KBM-7 (cell line): ENCODE data around the gene ANKRD13A.

Source experiments
- DNase-seq: peaks from one replicate; pipeline ENCODE4 v3.0.0-alpha.2; 2015
- in situ Hi-C: fragments of 300-500 bp; cut with MboI; formaldehyde crosslinking; loops from 2 replicates; pipeline ENCODE4 v1.14.3; 2020; ENCODE audit warnings: low sequenced_read_pairs, low pct_unique_long_range_greater_than_20kb, mixed read lengths

The ANKRD13A gene

GRCh38 chr12:109998904-109999648, at the start of gene ANKRD13A:
Gene ANKRD13A, plus strand, starts transcription at chr12:109999430. Its CDS starts 259 bp downstream, at chr12:109999689.
- peak; percentile 97 for DNase-seq
- in situ Hi-C loops: no loop called here

- in situ Hi-C loops: no loop called here
- no peak for DNase-seq
Measured at GRCh38 chr12:109950625-109951024, 48.6 kb upstream of the ANKRD13A start.

- DNase-seq: no peak
- in situ Hi-C loops: no loop called here
Measured at GRCh38 chr12:109951136-109951535, 48.1 kb upstream of the ANKRD13A start.

DNA sequence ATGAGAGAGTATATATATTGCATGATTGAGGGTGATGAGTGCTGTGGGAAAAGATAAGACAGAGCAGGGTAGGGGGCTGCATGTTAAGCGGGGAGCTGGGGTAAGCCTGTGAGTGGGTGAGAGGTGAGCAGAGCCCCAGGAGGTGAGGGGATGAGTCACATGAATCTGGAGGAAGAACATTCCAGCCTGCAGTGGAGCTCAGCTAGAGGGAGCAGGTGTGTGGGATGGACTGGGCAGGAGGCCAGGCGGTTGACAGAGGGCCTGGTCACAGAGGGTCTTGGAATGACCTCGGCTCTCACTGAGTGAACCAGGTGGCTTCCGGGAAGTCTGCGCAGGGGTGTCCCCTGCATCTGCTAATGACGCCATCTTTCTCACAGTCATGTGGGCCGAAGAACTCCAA, 47.5 kb upstream of the ANKRD13A start:
- no peak for DNase-seq
- in situ Hi-C loops: no loop called here

- no peak for DNase-seq
- in situ Hi-C loops: no loop called here
Measured at GRCh38 chr12:109952160-109952858, 46.9 kb upstream of the ANKRD13A start.

DNA sequence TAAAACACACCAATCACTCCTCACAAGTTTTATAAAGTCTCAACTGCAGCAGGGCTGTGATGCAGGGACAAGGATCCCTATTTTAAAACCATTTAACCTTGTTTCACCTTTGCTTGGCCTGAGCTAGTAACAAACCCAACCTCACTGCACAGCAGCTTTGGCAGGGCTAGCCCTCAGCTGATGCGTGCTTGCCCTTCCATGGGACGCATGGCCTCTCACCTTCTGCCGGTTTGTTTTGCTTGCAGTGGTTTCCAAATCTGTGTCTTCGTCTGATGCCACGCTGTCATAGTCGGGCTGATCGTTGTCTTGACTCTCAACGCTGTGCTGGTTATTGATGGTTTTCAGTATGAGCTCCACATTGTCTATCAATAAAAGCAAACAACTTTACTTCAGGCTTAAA, 46.4 kb upstream of the ANKRD13A start:
- DNase-seq: no peak
- in situ Hi-C loops: no loop called here

DNA sequence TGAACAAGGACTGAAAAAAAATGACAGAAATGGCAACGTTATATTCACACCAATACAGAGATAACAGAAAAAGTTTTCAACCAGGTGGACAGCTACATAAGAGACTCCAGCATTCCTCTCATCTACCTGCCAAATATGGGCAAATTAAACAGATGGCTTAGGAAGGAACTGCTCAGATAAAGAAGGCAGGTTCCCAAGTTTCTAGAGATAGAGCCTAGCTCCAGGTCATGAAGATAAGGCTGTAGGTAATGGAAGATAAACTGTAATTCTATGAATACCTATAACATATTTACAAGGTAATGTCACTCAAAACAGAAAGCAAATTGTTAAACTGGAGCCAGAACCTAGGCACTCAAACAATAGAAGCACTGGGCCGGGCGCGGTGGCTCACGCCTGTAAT, 45.6 kb upstream of the ANKRD13A start:
- in situ Hi-C loops: no loop called here
- no peak for DNase-seq

DNA sequence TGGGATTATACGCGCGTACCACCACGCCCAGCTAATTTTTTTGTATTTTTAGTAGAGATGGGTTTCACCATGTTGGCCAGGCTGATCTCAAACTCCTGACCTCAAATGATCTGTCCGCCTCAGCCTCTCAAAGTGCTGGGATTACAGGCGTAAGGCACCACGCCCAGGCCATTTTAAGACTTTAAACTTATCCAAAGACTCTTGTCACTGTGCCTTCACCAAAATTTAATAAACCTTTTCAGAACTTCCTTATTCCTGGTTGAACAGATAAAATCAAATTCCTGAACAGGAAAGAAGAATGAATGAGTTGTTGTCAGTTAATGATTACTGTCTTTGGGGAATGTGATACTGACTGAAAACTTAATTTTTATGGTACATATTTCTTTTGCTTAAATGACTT, 40.9 kb upstream of the ANKRD13A start:
- DNase-seq: no peak
- in situ Hi-C loops: no loop called here

DNA sequence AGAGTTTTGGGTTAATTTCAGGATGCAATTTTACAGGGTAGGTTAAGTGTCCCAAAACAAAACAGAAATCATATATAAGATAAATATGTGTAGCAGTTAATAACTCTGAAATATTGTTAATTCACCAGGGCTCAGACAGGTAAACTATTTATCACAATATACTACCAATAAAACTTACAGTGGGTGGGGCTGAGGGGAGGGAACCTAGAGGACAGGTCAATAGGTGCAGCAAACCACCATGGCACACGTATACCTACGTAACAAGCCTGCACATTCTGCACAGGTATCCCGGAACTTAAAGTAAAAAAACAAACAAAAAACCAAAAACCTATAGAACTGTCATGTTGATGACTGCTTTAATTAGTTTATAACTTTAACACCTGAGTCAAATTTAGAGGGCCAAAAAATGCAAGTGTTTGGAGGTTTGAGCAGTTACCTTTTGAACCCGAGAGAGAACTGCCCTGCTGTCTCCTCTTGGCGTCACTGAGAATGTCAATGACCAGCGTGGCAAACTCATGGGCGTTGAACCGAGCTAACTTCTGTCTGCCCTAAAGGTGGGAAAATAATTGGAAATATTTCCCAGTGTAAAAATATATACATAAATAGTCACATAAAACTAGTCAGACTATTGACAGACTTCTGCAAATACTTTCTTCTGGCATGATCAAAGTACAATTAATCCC, 39.7 kb upstream of the ANKRD13A start:
- no peak for DNase-seq
- in situ Hi-C loops: no loop called here

DNA sequence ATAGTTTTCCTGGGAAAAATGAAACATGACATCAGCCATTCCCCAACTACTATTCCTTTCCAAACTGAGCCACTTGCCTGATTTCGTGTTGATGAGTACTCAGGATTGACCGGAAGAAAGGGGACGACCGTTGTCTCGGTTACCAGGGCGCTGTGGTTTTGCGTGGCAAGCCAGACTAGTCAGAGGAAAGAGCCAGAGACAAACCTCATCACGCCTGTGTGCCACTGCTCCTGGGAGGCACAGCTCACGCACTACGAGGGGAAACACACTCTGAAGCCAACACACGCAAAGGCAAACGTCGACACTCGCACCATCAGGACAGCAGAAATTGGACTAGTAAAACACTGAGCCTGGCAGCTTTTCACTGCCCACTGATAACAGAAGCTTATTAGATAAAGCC, 38.0 kb upstream of the ANKRD13A start:
- in situ Hi-C loops: no loop called here
- no peak for DNase-seq

DNA sequence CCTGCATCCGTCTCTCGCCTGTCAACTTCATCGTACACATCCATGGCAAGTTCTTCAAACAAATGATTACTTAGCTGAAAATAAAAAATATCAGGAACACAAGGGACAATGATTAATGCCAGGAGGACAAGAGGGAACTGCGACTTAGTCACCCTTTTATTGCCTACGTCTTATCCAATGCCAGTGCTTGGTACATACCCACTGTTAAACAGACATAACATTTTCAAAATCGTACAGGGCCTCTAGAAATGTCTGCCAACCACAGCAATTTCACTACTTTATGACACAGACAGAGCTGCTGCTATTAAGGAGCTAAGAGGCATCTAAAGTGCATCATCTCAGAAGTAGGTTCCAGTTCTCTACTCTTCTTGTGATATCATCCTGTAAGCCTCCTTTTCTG, 37.6 kb upstream of the ANKRD13A start:
- in situ Hi-C loops: no loop called here
- DNase-seq: no peak

DNA sequence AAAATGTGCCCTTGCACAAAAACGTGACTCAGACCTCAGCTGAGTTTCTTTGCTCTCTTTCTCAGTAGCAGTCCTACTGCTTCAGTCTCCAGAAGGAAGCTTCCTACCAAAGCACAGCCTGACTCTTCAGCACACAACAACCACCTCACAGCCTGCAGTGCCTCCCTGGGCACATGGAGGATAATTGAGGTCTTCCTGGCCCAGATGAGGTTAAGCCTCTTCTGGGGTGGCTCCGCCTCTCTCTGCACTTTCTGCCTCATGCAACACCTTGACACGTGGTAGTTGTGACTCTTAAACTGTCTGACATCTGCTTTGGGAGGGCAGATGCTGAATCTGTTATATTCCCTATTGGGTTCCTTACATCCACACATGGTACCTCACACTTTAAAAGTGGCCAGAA, 36.8 kb upstream of the ANKRD13A start:
- in situ Hi-C loops: no loop called here

DNA sequence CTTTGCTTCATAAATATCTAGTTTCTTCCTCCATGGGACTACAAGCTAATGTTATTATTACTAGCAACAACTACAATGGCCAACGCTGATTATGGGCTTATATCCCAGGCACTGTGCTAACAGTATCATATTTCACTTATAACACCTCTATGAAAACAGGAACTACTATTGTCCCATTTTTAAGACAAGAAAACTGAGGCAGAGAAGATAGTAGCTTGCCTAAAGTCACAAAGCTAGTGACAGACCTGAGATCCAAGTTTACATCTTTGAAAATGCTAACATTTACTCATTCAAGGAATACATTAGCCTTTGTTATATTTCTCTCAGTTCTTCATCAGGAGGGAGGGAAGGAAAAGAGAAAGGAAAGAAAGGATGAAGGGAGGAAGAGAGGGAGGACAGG, 35.9 kb upstream of the ANKRD13A start:
- DNase-seq: no peak
- in situ Hi-C loops: no loop called here

More for the DNA sequence above, 36.8 kb upstream of the ANKRD13A start:
- no peak for DNase-seq

- in situ Hi-C loops: no loop called here
- DNase-seq: no peak
Measured at GRCh38 chr12:109963743-109964429, 35.3 kb upstream of the ANKRD13A start.

- in situ Hi-C loops: no loop called here
- no peak for DNase-seq
Measured at GRCh38 chr12:109966546-109966945, 32.7 kb upstream of the ANKRD13A start.

- no peak for DNase-seq
- in situ Hi-C loops: no loop called here
Measured at GRCh38 chr12:109967383-109968031, 31.7 kb upstream of the ANKRD13A start.

DNA sequence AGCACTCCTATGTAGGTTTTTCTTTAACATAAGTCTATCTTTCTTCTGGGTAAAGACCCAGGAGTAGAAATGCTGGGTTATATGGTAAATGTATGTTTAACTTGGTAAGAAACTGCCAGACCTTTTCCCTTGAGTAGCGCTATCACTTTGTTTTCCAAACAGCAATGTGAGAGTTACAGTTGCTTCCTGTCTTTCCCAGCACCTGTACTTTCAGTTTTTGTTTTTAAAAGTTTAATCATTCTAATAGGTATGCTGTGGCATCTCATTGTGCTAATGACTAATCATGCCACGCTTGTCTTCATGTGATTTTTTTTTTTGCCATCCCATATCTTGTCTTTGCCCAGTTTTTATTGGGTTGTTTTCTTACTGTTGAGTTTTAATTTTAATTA, 31.2 kb upstream of the ANKRD13A start:
- in situ Hi-C loops: no loop called here
- no peak for DNase-seq

- in situ Hi-C loops: no loop called here
- DNase-seq: no peak
Measured at GRCh38 chr12:109968801-109969200, 30.4 kb upstream of the ANKRD13A start.

GRCh38 chr12:109972821-109973220, 26.4 kb upstream of the ANKRD13A start:
- no peak for DNase-seq
- in situ Hi-C loops: no loop called here
